HG03469 (cell line): Measurements from ENCODE around the gene GRID1.

Experiments used
- ATAC-seq: cut with Tn5 transposase; IDR thresholded peaks from one replicate; pipeline ENCODE4 v1.9.1; 2021; ENCODE audit warnings: mild to moderate bottlenecking, moderate library complexity, moderate number of reproducible peaks; ENCODE audit not compliant: unreplicated experiment

Gene GRID1

DNA sequence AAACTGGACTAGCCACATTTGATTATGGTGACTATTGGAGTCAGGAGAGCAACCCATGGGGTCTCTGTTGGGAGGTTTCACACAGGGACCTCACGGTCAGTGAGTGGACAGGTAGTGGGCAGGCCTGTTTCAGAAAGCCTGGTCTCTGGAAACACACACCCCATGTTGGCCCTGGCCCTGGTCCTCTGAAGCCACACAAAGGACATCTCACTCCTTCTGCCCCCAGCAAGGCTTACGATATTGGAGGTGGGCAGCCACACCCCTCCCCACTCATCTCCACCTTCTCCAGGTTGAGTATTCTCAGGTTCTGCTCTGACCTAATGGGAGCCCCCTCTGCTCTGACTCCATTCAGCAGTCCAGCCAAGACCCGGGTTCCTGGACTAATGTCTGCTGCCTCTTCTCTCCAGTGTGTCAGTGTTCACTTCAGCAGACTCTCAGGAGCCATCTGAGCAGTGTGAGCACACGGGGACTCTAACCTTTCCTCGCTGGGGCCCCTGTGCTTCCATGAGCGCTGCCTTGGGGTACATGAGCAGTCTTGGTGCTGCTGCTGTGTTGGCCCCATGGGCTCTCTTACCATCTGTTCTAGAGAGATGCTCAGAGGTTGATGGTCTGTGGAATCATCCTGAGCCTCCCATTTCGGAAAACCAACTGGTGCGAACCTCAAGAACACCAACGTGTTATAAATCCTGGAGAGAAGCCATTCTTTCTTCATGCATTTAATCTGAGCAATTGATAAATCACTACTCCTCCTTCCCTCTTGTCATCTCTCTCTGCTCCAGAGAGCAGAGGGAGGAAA lies 748.6 kb downstream of the GRID1 start:
- no peak for ATAC-seq

DNA sequence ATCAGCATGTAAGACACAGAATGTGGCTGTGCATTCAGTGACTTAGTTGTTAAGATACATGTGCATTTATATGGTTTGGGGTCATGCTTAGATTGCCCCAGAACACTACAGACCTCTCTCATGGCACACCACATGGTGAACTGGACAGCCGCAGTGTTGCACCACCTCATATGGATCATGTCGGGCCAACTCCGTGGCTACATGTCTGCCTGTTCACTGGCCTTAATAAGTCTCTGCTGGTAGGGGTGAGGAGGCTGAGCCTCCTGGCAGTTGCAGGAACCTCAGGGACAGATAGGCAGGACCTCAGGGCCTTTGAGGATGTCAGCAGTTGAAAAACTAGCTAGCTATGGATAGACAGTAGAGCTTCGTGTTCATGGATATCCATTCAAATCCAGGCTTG lies 751.0 kb downstream of the GRID1 start:
- no peak for ATAC-seq

DNA sequence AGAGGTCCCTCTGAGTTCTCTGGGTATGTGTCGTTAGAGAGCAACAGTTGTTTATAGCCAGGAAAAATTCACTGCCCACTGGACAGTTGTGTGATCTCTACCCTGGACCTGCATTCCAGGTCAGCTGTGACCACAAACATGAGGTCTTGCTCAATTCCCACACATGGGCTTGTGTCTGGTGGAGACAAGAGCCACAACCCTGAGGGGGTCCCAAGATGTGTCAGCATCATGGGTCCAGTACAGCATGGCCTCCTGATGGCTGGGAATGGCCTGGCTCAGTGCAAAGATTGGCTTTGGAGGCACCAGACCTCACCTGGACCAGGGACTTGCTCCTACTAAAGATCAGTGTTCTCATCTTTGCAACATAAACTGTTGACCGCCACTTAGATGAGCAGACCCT lies 751.6 kb downstream of the GRID1 start:
- ATAC-seq, result no peak

DNA sequence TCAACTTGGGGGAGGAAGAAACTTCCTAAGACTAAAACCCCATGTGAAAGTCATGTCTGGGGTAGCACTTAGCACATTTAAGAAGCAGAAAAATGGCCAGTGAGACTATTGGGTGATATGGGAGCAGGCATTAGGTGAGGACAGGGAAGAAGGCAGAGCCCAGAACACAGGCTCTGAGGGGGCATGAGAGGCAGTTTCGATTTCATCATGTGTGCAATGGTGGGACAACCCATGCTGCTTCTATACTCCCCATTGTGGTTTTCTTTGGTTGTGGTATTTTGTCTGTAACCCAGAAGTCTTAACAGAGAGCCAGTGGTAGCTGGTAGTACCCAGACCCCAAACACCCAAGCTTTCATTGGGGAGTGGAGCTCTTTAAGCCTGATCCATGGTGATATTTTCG lies 752.0 kb downstream of the GRID1 start:
- ATAC-seq, result no peak

DNA sequence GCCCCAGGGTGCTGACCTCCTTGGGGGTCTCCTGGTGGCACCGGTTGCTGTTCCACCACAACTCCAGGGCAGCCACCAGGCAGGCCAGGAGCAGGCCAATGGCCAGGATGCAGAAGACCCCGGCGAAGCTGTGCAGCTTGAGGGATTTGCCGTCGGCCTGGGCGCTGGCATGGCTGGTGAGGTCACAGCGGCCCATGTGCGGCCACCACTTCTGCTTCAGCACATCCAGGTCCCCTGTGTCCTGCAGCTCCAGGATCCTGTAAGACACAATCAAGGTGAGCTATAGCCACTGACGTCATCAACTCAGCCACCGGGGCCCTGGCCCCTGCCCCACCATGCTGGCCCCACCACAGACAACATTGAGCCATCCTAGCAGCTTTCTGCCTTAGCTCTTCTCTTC lies 753.2 kb downstream of the GRID1 start:
- ATAC-seq, result no peak

DNA sequence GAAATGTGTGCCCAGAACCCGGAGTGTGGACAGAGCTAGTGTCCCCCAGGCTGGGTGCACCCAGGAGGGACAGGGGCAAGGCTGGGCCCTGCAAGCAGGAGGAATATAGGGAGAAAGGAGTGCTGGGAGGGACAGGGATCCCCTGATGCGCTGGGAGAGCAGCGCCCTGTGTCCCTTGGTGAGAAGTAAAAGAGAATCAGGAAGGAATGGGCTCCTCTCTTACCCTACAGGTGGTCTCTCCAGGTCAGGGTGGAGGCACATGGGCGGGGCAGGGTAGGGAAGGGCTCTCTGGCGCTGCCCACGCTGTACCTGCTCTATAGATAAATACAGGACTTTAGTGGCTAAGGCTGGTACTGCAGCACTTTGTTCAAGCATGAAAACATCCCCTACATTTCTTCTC lies 753.8 kb downstream of the GRID1 start:
- no peak for ATAC-seq

DNA sequence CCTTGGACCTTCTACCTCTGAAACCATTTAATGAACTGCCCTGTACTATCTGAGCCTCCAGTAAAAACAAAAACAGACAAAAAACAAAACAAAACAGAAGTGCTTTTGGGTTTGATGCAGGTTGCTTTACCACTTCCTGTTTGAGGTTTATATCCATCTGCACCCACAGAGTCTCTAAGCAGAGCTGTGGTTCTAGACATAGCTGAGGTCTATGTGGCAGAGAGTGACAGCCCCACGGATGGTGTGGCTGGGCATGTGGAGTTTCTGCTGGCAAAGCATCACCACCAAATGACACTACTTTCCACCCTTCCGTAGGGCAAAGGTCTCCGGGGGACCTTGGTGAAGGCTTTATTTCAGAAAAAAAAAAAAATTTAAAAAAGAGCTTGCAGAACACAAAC lies 754.2 kb downstream of the GRID1 start:
- peak; percentile 99 for ATAC-seq

DNA sequence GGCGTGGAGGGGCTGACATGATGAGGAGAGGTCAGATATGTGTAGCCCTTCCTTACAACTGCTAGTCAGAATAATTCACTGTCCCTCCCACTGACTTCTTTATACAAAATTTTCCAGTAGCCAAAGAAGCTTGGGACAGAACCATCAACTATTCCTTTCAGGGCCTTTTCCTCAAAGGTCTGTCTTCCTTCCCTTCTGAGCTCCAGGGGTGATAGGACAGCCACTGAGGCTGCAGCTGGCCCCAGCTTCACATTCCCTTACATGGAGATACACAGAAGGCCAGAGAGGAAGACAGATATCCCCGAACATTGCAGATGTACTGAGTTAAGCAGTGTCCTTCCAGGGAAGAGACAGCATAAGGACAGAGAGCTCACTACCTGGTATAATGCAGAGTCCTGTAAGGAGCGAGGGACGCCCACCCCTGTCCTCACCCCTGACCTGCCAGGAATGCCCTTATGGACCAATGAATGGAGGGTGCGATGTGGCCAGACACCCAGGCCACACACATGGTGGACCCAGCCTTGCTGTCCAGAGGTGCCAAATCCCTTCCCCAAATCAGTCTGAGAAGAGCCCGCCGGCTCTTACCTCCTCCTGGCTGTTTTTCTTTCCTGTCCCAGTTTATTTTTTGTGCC lies 754.7 kb downstream of the GRID1 start:
- ATAC-seq, result no peak

DNA sequence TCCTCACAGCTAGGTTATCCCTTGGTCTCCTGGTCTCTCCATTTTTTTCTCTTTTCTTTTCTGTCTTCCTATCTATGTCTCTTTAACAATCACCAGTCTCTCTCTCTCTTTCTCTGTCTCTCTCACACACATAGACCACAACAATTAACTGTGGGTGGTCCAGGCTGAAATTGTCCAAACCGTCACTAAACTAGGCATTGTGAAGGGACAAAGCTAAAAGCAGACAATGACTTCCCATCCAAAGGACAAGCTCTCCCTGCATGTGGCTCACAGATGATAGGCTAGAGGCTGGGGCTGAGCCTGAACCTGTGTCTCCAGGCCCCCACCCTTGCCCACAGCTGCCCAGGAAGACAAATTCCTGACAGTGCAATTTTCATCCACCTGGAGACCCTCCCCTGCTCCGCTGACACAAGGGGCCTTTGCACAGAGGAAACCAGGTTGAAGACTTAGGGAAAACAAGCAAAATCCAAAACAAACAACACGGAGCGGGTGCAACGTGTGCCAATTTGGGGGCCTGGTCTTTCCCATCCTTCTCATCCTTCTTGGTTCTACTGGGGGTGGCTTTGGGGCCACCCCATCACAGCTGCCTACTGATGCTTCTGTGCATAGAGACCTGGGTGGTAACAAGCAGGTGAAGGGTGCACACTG lies 755.4 kb downstream of the GRID1 start:
- ATAC-seq, result no peak

DNA sequence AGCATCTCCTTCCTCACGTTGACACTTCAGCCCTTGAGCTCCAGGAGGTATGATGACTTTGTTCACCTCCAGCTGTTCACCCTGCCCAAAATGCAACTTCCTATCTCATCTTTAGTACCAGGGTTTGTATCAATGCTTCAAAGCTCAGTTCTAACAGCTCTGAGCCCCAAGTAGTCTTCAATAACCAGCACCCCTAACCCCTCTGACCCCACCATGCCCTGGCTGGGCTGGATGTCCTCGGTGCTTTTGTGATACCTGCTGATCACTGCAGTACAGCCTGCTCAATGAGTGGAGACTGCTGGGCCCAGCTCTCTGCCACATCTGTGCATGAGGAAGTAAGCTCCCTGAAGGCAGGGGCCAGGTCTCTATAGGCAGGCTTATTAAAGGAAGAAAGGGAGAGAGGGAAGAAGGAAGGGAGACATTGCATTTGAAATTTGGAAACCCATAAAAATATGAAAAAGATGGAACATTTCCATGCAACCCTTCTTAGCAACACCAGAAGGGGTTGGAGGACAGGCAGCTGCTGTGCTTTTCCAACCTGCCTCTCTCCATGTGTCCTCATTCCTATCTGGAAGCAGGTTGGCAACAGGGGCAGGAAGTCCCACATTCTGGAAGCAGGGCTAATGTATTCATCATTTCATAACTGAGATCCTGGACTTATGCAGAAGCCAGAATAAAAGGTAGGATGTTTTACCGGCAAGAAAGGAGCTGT lies 756.1 kb downstream of the GRID1 start:
- ATAC-seq, result no peak

DNA sequence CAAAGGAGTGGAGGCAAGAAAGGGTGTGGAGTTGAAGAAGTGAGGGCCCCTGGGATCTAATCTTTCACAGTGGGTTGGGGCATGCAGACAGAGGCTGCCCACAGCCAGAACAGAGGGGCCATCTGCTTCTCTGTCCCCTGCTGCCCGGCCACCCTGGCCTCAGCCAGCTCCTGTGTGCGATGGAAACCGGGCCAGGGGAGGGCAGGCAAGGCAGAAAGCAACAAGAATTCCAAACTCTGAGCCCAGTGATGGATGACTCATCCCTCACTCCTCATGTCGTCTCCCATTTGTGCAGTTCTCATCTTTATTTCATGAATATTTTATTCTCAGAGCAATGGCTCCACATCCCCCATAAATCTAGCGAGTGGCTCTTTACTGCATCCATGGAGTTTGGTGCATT lies 757.1 kb downstream of the GRID1 start:
- ATAC-seq, result no peak

DNA sequence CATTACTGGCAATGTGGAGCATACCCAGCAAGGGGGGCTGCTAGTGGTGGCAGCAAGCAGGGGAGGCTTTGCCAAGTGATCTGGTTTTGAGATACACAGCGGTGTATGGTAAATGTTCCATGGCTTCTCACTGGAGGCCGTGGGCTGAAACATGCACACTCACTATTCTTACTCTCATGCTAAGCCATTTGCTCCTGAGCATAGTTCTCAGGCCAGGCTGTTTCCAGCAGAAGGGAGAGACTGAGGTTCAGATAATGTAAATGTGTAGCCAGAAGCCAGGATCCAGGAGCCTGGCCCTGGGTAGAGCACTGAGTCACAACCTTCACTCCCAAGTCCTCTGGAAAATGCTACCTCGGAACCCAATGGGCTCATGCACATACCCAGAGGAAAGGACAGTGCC lies 757.9 kb downstream of the GRID1 start:
- no peak for ATAC-seq

DNA sequence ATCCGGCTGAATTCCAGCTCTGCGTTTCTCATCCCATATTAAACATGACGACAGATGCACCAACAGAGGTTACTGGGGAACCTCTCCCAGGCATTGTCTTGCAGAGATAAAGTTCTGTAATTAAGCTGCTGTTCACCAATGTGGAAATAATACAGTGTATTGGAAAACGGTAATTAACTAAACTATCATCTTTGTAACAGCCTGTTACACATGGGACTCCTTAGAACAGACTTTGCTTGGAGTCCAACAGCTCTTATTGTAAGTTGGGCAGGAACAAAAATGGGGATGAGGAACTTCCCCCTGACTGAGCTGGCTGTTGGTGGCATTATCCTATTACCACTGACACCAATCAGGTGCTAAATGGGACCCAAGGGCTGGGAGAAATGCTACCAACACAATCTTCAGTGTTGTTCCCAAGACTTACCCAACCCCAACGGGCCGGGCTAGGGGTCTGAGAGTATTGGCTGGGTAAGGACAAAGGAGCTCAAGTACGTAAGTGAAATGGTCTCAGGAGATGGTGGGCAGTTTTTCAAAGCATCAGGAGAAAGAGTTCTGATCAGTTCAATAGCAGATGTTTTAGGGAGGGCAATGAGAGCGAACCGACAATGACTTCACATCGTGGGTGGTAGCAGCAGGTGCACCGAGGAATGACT lies 759.4 kb downstream of the GRID1 start:
- no peak for ATAC-seq

DNA sequence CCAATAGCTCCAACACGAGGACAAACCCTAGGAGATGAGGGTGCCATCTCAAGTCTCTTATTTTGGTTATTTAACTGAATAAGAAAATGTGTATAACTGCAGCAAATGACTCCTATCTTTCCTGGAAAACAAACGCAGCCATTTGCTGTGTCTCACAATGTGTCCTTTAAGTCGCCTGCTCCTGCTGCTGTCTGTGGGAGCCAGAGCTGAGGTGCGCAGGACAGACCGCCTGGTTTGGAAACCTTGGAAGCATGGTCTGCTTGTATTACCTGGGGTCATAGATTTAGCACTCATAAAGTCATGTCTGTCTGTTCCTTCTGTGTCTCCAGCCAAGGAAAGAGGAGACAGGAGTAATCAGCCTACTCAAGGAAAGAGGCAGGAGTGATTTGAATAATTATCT lies 760.2 kb downstream of the GRID1 start:
- no peak for ATAC-seq

DNA sequence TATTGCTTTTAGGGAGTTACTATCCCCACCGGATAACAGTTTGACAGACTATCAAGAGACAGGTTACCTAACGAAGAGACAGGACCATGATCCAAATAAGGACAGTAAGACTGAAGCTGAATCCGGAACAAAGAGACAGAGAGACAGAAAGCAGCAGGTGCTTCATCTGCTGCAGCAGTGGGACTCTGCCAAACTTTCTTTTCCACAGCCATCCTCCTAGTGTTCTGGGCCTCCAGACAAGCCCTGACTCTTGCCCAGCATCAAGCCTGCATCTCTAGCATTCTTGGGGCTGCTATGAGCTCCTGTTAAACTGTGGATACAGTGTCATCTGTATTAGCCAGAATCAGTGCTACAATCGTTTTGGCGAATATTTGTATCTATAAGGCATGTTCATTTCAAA lies 761.7 kb downstream of the GRID1 start:
- ATAC-seq, result no peak

DNA sequence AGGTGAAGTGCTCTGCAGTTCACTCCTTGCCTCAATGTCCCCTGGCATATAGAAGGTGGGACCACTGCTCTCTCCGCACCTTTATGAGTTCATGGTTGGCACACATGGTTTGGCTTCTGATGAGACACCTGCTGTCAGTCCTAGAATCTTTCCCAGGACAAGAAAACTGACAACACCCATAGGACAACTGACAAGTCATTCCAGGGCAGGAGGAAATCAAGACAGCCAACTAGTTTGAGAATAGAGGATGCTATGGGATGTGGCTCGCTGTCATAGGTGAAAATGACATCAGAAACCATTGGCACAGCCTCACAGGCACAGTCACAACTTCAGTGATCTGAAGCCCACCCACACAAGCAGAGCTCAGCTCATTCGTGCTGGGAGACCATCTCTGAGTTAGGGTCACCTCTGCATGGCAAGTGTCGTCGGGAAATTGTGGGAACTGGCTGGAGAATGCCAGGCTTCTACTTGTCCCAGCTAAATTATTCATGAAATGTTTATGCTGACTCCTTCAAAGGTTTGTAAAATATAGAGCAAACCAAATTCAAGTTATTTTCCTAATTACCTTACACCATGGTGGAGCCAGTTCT lies 762.4 kb downstream of the GRID1 start:
- ATAC-seq, result no peak

DNA sequence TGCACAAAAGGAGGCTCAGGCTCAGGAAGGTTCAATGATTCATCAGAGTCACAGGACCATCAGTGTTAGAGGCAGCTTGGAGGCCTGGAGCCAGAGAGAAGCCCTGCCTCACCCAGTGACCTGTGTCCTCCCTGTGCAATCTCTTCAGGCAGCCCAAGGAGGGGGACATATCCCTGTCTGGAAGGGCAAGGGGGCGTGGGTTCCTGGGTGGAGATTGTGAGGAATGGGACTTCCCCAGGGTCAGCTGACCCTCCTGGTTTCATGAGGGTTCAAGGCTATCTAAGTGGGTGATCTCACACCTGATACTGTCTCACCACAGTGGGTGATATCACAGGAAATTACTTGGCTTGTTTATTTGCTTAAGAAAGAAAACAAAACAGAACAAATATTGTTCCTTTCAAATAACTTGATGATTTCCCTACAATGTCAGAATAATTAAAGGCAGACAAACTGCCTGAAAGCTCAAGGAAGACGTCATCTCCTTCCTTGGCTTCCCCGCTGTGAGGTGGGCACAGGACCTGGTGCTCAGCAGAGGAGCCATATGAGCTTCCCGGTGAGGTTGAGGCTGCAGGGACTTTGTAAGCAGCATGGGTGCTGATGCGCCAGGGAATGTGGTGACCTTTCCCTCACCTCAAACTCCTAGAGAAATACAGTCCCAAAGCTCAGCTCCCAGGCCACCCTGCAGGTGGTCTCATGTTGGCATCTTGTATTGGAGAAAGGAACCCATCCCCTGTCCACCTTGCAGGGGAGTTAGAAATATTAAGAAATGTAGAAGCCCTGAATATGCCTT lies 763.2 kb downstream of the GRID1 start:
- ATAC-seq, result no peak

DNA sequence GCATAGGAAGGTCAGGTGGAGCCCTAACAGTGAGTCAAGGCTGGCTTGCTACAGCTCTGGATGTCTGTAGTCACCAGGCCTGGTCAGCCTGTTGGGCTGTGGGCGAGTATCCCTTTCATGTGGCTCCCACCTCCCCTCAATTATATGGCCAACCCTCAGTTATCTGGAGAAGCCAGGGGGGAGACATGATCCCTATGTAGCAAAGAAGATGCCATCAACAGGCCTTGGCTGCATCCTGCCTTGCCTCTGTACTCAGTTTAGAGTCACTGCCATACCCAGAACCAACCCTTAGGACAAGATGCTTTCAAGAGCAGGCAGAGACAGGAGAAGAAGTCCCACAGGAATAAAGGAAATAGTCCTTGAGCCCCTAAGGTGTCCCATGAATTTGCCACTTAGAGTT lies 763.9 kb downstream of the GRID1 start:
- ATAC-seq, result no peak

DNA sequence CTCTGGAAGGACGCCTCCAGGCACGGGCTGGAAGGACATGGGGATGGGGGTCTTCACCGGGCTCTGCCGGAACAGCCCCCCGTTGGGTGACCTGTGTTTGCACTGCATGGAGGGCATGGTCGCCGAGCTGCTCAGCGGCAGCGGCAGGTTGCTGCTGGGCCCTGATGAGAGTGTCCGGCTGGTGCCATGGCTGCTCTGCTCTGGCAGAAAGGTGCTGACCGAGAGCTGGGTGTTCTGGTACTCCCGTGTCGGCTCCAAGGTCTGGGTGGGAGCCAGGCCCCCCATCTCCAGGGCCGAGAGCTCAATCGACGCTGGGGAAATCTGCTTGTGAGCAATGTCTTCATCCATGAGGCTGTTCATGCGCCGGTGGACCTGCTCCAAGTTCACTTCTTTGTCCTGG lies 764.3 kb downstream of the GRID1 start:
- ATAC-seq, result no peak

DNA sequence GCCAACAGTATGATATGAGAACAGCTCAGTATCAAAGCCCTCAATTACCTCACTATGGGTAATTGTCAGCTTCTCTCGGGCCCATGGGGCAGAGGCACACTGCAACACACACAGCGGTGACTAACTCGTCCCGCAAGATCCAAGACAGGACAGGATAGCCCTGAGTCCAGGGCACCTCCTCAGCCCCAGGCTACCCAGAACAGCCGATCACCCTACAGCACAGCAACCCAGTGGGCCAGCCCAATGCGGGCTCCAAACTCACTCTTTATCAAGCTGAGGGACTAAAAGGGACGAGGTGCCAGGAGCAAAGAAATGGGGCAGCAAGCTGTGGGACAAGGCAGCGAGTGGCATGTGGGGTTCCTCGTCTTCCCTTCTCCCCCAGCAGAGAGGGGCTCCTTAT lies 765.1 kb downstream of the GRID1 start:
- no peak for ATAC-seq
